Loucy (cell line): ENCODE results near the gene RBP5.

Source experiments
- H2AFZ ChIP-seq: fragments of 200-600 bp; sonication (generic); 2 replicates; pipeline ENCODE4 v1.6.0; 2016; ENCODE audit warnings: antibody characterized with exemption, mild to moderate bottlenecking, low read length, moderate library complexity
- H3F3A ChIP-seq: fragments of 200-600 bp; 2 replicates; pipeline ENCODE4 v1.6.0; 2016; ENCODE audit warnings: antibody characterized with exemption, low read depth, mild to moderate bottlenecking
- H3K27me3 ChIP-seq: fragments of 200-600 bp; sonication (generic); 2 replicates; pipeline ENCODE4 v1.6.1; 2014; ENCODE audit warnings: low read length, mild to moderate bottlenecking; ENCODE audit not compliant: insufficient read depth, poor library complexity, severe bottlenecking
- H3K36me3 ChIP-seq: fragments of 200-600 bp; sonication (generic); 2 replicates; pipeline ENCODE4 v1.6.1; 2016; ENCODE audit warnings: low read length; ENCODE audit not compliant: insufficient read depth
- H3K4me1 ChIP-seq: fragments of 200-600 bp; sonication (generic); 2 replicates; pipeline ENCODE4 v1.5.1; 2014; ENCODE audit warnings: low read length, mild to moderate bottlenecking; ENCODE audit not compliant: insufficient read depth, poor library complexity, severe bottlenecking
- H3K4me2 ChIP-seq: fragments of 200-600 bp; sonication (generic); 2 replicates; pipeline ENCODE4 v1.6.0; 2014; ENCODE audit warnings: antibody characterized with exemption, low read length, low read depth, mild to moderate bottlenecking; ENCODE audit not compliant: poor library complexity, severe bottlenecking
- H3K4me3 ChIP-seq: fragments of 200-600 bp; sonication (generic); 2 replicates; pipeline ENCODE4 v1.5.1; 2014; ENCODE audit warnings: low read length, mild to moderate bottlenecking, mixed read lengths; ENCODE audit not compliant: poor library complexity, severe bottlenecking
- H3K79me2 ChIP-seq: fragments of 200-600 bp; sonication (generic); 2 replicates; pipeline ENCODE4 v1.6.1; 2014; ENCODE audit warnings: low read length; ENCODE audit not compliant: insufficient read depth
- H3K9ac ChIP-seq: fragments of 200-600 bp; sonication (generic); 2 replicates; pipeline ENCODE4 v1.6.0; 2014; ENCODE audit warnings: mild to moderate bottlenecking, low read depth, low read length, moderate library complexity; ENCODE audit not compliant: poor library complexity, severe bottlenecking
- H3K9me2 ChIP-seq: fragments of 200-600 bp; sonication (generic); replicated peaks from 2 replicates; pipeline ENCODE4 v1.6.1; 2016; ENCODE audit warnings: low read depth, low read length, mixed read lengths
- H3K9me3 ChIP-seq: fragments of 200-600 bp; sonication (generic); 2 replicates; pipeline ENCODE4 v1.6.1; 2014; ENCODE audit warnings: mild to moderate bottlenecking, antibody characterized with exemption, low read length, low read depth; ENCODE audit not compliant: insufficient read depth
- H4K20me1 ChIP-seq: fragments of 200-600 bp; sonication (generic); 2 replicates; pipeline ENCODE4 v1.6.0; 2014; ENCODE audit warnings: antibody characterized with exemption, low read length, mild to moderate bottlenecking; ENCODE audit not compliant: insufficient read depth, poor library complexity, severe bottlenecking
- CTCF ChIP-seq: fragments of 200-600 bp; sonication (generic); conservative IDR thresholded peaks from 2 replicates; pipeline ENCODE4 v1.5.1; 2014; ENCODE audit warnings: mild to moderate bottlenecking, antibody characterized with exemption, low read length
- EZH2phosphoT487 ChIP-seq: fragments of 200-600 bp; IDR thresholded peaks from 2 replicates; pipeline ENCODE4 v1.6.1; 2018; ENCODE audit warnings: antibody characterized with exemption, mild to moderate bottlenecking, moderate library complexity, borderline replicate concordance

RBP5 gene

GRCh38 chr12:7092986-7093460, 35.7 kb downstream of the RBP5 start:
- no peaks in the 10 kb centered on the region for H3K9me2 ChIP-seq
- H3K4me1 ChIP-seq, result peaks cover 3% of the 10 kb centered on the region
- H4K20me1 ChIP-seq, result no peaks in the 10 kb centered on the region
- no peaks in the 10 kb centered on the region for H3K36me3 ChIP-seq
- H3K27me3 ChIP-seq, result no peaks in the 10 kb centered on the region
- H3K79me2 ChIP-seq, result no peaks in the 10 kb centered on the region
- H3K4me2 ChIP-seq, result no peak overlapping the region
- TF ChIP-seq CTCF (no peak), EZH2phosphoT487 (no peak)
- H3F3A ChIP-seq, result no peaks in the 10 kb centered on the region
- no peaks in the 10 kb centered on the region for H3K9me3 ChIP-seq
- H3K9ac ChIP-seq, result no peak overlapping the region
- peak overlapping the region; percentile 87; the same call in 1 of the 2 replicates for H2AFZ ChIP-seq
- H3K4me3 ChIP-seq, result no peak overlapping the region

GRCh38 chr12:7092229-7092985, 36.3 kb downstream of the RBP5 start, which contains the start of gene C1R:
Gene C1R (minus strand): TSS chr12:7092445. CDS start chr12:7092388, 57 bp downstream.
- H3K27me3 ChIP-seq, result no peaks in the 10 kb centered on the region
- peaks cover 3% of the 10 kb centered on the region for H3K4me1 ChIP-seq
- peak within 1 kb of the TSS; percentile 67 for H3K4me3 ChIP-seq
- H3K4me2 ChIP-seq, result peak within 1 kb of the TSS; percentile 76
- H3K9me2 ChIP-seq, result no peaks in the 10 kb centered on the region
- H4K20me1 ChIP-seq, result no peaks in the 10 kb centered on the region
- peak; percentile 88 for TF ChIP-seq CTCF
- no peak for TF ChIP-seq EZH2phosphoT487
- no peaks in the 10 kb centered on the region for H3F3A ChIP-seq
- peak within 1 kb of the TSS; percentile 87 for H2AFZ ChIP-seq
- peak within 1 kb of the TSS; percentile 42 for H3K9ac ChIP-seq
- H3K9me3 ChIP-seq, result no peaks in the 10 kb centered on the region
- H3K36me3 ChIP-seq, result no peaks in the 10 kb centered on the region
- no peaks in the 10 kb centered on the region for H3K79me2 ChIP-seq

- H3K4me2 ChIP-seq, result peak overlapping the region; percentile 76
- H3K9ac ChIP-seq, result peak overlapping the region; percentile 42
- H3K4me3 ChIP-seq, result peak overlapping the region; percentile 67
Observed at GRCh38 chr12:7091660-7092228, 36.9 kb downstream of the RBP5 start.

More at GRCh38 chr12:7091660-7092228, 36.9 kb downstream of the RBP5 start:
- Histone ChIP-seq H3K36me3 (no peaks in the 10 kb centered on the region), H2AFZ (peak overlapping the region; percentile 87), H3K9me3 (no peaks in the 10 kb centered on the region), H3K9me2 (no peaks in the 10 kb centered on the region), H3F3A (no peaks in the 10 kb centered on the region), H4K20me1 (no peaks in the 10 kb centered on the region), H3K79me2 (no peaks in the 10 kb centered on the region), H3K27me3 (no peaks in the 10 kb centered on the region), H3K4me1 (peaks cover 3% of the 10 kb centered on the region)
- TF ChIP-seq CTCF (no peak), EZH2phosphoT487 (no peak)
